A549 (cell line): ENCODE data around the gene PLEKHA7. TPM values are rescaled to one million over a fixed set of nuclear protein-coding genes. Genes with fewer than 3 reads are reported as not detected.

Experiments
- ATAC-seq, 2 experiments: fragments of 200-7000 bp in 1 of 2; fragments of >200 bp in 1 of 2; cut with Nextera tagmentation in 1 of 2; cut with Tn5 transposase in 1 of 2; 3 replicates each; pipeline versions ENCODE4 v1.8.0 to v1.9.1; 2018 to 2020; ENCODE audit warnings: mild to moderate bottlenecking in 1 of 2, moderate library complexity in 1 of 2
- CTCF ChIA-PET: fragments of 300-600 bp; sonication (Branson Sonifier 250); formaldehyde crosslinking; extraction: SDS; loops from one replicate; lab custom pipeline; 2021; ENCODE audit warnings: antibody characterized with exemption, inconsistent platforms; lab: Yijun Ruan, JAX
- POLR2A ChIA-PET: fragments of 350-600 bp; formaldehyde crosslinking; extraction: SDS; loops from one replicate; lab custom pipeline; 2021; ENCODE audit warnings: antibody characterized with exemption, inconsistent platforms; lab: Yijun Ruan, JAX
- DNase-seq, 2 experiments: peaks; one replicate each; pipeline versions ENCODE4 v3.0.0 to v3.0.0-alpha.2; 2011 to 2016; ENCODE audit warnings: low read depth in 1 of 2, low spot score in 1 of 2
- FAIRE-seq: peaks from 2 replicates; lab custom pipeline; 2011; peaks lifted over from hg19 to GRCh38; lab: Jason Lieb, UNC
- H3K27ac ChIP-seq, 2 experiments: fragments of >200 bp; sonication (Bioruptor Twin); formaldehyde crosslinking; 3 replicates each; pipeline ENCODE4 v1.5.1; 2016 to 2017
- H3K4me1 ChIP-seq: fragments of >200 bp; sonication (Bioruptor Twin); formaldehyde crosslinking; 3 replicates; pipeline ENCODE4 v1.6.1; 2016
- H3K4me2 ChIP-seq: fragments of >200 bp; sonication (Bioruptor Twin); formaldehyde crosslinking; 3 replicates; pipeline ENCODE4 v1.6.1; 2016
- H3K4me3 ChIP-seq: fragments of >200 bp; sonication (Bioruptor Twin); formaldehyde crosslinking; 3 replicates; pipeline ENCODE4 v1.5.1; 2016
- H3K9me3 ChIP-seq: fragments of >200 bp; sonication (Bioruptor Twin); formaldehyde crosslinking; 3 replicates; pipeline ENCODE4 v1.6.1; 2016
- ESRRA ChIP-seq: fragments of 150-350 bp; IDR thresholded peaks from 2 replicates; pipeline ENCODE4 v1.6.1; 2014; ENCODE audit warnings: mild to moderate bottlenecking, low read length, borderline replicate concordance
- FOSB ChIP-seq: fragments of 250-450 bp; sonication (Bioruptor Pico); IDR thresholded peaks from 2 replicates; pipeline ENCODE4 v1.5.0; 2020; ENCODE audit warnings: mild to moderate bottlenecking, moderate library complexity
- FOXS1 ChIP-seq: fragments of 250-450 bp; sonication (Bioruptor Pico); IDR thresholded peaks from 2 replicates; pipeline ENCODE4 v1.5.0; 2020; ENCODE audit warnings: mild to moderate bottlenecking, moderate library complexity
- HES2 ChIP-seq: fragments of >200 bp; sonication (Bioruptor Twin); formaldehyde crosslinking; IDR thresholded peaks from 2 replicates; pipeline ENCODE4 v1.6.1; 2016
- HOXA7 ChIP-seq: fragments of 250-450 bp; sonication (Bioruptor Pico); IDR thresholded peaks from 2 replicates; pipeline ENCODE4 v1.5.0; 2020; ENCODE audit warnings: mild to moderate bottlenecking, moderate library complexity
- HOXB13 ChIP-seq: fragments of 250-450 bp; sonication (Bioruptor Pico); IDR thresholded peaks from 2 replicates; pipeline ENCODE4 v1.5.0; 2020; ENCODE audit warnings: low read depth, mild to moderate bottlenecking, moderate library complexity
- JUNB ChIP-seq: fragments of >200 bp; sonication (Bioruptor Twin); formaldehyde crosslinking; IDR thresholded peaks from 2 replicates; pipeline ENCODE4 v1.6.1; 2016
- KDM1A ChIP-seq: fragments of 200-600 bp; sonication (generic); IDR thresholded peaks from 2 replicates; pipeline ENCODE4 v1.6.1; 2016; ENCODE audit warnings: low read depth, mild to moderate bottlenecking
- MAZ ChIP-seq: fragments of 150-350 bp; IDR thresholded peaks from 2 replicates; pipeline ENCODE4 v1.6.1; 2014; ENCODE audit warnings: antibody characterized with exemption, low read depth, low read length, borderline replicate concordance
- NPAS2 ChIP-seq: fragments of 250-450 bp; sonication (Bioruptor Pico); IDR thresholded peaks from 2 replicates; pipeline ENCODE4 v1.8.0; 2022; ENCODE audit warnings: mild to moderate bottlenecking, moderate library complexity, borderline replicate concordance
- NR3C1 ChIP-seq: fragments of >200 bp; sonication (Bioruptor Twin); formaldehyde crosslinking; IDR thresholded peaks from 3 replicates; pipeline ENCODE4 v1.6.1; 2017
- RARB ChIP-seq: fragments of 250-450 bp; sonication (Bioruptor Pico); IDR thresholded peaks from 2 replicates; pipeline ENCODE4 v1.8.0; 2021; ENCODE audit warnings: mild to moderate bottlenecking, moderate library complexity
- REST ChIP-seq: fragments of 200-600 bp; sonication (generic); IDR thresholded peaks from 2 replicates; pipeline ENCODE4 v1.6.1; 2016; ENCODE audit warnings: antibody characterized with exemption, mild to moderate bottlenecking, moderate library complexity
- ZNF302 ChIP-seq: fragments of 250-450 bp; sonication (Bioruptor Pico); IDR thresholded peaks from 2 replicates; pipeline ENCODE4 v1.9.0; 2021; ENCODE audit warnings: inconsistent platforms, mild to moderate bottlenecking, moderate library complexity
- ZSCAN20 ChIP-seq: fragments of 250-450 bp; sonication (Bioruptor Pico); IDR thresholded peaks from 2 replicates; pipeline ENCODE4 v1.8.0; 2022; ENCODE audit warnings: mild to moderate bottlenecking, moderate library complexity
- WGBS: methylation state at CpG from one replicate; pipeline ENCODE4 v1.1.6; 2017; ENCODE audit errors: missing lambda C conversion rate; 5-methylcytosine and 5-hydroxymethylcytosine counted together
- polyA plus RNA-seq, 4 experiments: library from polyadenylated mRNA; depleted of rRNA in 3 of 4; stranded (reverse); fragments of >200 nt; fragmentation: RNase III in 1 of 4; extraction: RNeasy Plus Mini Kit Qiagen cat#74134 plus additional on column Dnase treatment in 1 of 4; gene quantifications; 2 replicates in 3 of 4; 3 replicates in 1 of 4; pipeline ENCODE4 v1.2.3, GENCODE V29; 2011 to 2017
- TF ChIP-seq, protein P1 (sequence below): fragments of >200 bp; sonication (Bioruptor Twin); formaldehyde crosslinking; IDR thresholded peaks from 3 replicates; pipeline ENCODE4 v1.6.1; 2016
- TF ChIP-seq, protein P2 (sequence below): IDR thresholded peaks from 2 replicates; pipeline ENCODE4 v1.6.1; 2012
- TF ChIP-seq, protein P3 (sequence below): fragments of >200 bp; sonication (Bioruptor Twin); formaldehyde crosslinking; IDR thresholded peaks from 3 replicates; pipeline ENCODE4 v1.5.1; 2016

PLEKHA7 gene
- polyA plus RNA-seq, 2 of the 4 experiments (the other 2 are of a cell fraction) = 8.7 to 13.8 TPM

DNA sequence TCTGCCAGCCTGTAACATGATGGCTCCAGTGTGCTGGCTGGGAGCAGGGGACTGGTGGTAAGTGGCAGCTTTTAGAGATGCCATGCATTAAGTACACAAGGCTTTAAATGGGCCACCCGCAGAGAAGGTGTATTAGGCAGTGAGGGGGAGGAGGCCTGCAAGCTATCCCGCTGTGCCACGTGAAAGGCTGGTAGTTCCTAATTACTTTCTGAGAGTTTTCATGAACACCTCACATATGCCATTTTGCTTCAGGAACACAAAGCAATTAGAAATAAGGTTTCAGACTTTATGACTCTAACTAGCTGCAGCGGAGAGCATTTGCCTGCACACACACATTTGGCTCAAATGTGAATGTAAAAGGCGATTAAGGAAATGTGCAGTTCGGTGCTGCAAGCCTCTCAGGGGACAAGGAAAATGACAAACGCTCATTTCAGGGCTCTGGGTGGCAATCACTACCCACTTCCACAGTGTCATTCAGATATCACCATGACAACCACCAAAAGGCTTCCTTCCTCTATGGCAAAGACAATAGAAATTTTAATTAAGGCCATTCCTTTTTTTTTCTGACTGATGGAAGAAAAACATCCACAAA is 116.6 kb downstream of the PLEKHA7 start:
- Histone ChIP-seq H3K4me1 (peaks cover 5% of the 10 kb centered on the region), H3K4me2 (no peak overlapping the region), H3K27ac (no peak overlapping the region), H3K4me3 (no peak overlapping the region), H3K9me3 (no peaks in the 10 kb centered on the region)
- FAIRE-seq (no peak), DNase-seq (no peak), ATAC-seq (no peak)
- TF ChIP-seq RARB (CRISPR knock-in tag) (no peak), FOXS1 (CRISPR knock-in tag) (no peak), FOSB (CRISPR knock-in tag) (no peak), HOXA7 (CRISPR knock-in tag) (no peak), MAZ (no peak), ZSCAN20 (no peak), KDM1A (no peak), HES2 (no peak), HOXB13 (CRISPR knock-in tag) (no peak), REST (no peak), NR3C1 (no peak)
- TF ChIP-seq, protein P1, sequence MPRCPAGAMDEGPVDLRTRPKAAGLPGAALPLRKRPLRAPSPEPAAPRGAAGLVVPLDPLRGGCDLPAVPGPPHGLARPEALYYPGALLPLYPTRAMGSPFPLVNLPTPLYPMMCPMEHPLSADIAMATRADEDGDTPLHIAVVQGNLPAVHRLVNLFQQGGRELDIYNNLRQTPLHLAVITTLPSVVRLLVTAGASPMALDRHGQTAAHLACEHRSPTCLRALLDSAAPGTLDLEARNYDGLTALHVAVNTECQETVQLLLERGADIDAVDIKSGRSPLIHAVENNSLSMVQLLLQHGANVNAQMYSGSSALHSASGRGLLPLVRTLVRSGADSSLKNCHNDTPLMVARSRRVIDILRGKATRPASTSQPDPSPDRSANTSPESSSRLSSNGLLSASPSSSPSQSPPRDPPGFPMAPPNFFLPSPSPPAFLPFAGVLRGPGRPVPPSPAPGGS = no peak
- TF ChIP-seq, protein P2, sequence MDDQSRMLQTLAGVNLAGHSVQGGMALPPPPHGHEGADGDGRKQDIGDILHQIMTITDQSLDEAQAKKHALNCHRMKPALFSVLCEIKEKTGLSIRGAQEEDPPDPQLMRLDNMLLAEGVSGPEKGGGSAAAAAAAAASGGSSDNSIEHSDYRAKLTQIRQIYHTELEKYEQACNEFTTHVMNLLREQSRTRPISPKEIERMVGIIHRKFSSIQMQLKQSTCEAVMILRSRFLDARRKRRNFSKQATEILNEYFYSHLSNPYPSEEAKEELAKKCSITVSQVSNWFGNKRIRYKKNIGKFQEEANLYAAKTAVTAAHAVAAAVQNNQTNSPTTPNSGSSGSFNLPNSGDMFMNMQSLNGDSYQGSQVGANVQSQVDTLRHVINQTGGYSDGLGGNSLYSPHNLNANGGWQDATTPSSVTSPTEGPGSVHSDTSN = no peak
- TF ChIP-seq, protein P3, sequence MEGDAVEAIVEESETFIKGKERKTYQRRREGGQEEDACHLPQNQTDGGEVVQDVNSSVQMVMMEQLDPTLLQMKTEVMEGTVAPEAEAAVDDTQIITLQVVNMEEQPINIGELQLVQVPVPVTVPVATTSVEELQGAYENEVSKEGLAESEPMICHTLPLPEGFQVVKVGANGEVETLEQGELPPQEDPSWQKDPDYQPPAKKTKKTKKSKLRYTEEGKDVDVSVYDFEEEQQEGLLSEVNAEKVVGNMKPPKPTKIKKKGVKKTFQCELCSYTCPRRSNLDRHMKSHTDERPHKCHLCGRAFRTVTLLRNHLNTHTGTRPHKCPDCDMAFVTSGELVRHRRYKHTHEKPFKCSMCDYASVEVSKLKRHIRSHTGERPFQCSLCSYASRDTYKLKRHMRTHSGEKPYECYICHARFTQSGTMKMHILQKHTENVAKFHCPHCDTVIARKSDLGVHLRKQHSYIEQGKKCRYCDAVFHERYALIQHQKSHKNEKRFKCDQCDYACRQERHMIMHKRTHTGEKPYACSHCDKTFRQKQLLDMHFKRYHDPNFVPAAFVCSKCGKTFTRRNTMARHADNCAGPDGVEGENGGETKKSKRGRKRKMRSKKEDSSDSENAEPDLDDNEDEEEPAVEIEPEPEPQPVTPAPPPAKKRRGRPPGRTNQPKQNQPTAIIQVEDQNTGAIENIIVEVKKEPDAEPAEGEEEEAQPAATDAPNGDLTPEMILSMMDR = no peak
- 92% methylated on average over 7 of the region's 7 CpGs for WGBS
- ChIA-PET CTCF (no interaction called here), POLR2A (no interaction called here)

DNA sequence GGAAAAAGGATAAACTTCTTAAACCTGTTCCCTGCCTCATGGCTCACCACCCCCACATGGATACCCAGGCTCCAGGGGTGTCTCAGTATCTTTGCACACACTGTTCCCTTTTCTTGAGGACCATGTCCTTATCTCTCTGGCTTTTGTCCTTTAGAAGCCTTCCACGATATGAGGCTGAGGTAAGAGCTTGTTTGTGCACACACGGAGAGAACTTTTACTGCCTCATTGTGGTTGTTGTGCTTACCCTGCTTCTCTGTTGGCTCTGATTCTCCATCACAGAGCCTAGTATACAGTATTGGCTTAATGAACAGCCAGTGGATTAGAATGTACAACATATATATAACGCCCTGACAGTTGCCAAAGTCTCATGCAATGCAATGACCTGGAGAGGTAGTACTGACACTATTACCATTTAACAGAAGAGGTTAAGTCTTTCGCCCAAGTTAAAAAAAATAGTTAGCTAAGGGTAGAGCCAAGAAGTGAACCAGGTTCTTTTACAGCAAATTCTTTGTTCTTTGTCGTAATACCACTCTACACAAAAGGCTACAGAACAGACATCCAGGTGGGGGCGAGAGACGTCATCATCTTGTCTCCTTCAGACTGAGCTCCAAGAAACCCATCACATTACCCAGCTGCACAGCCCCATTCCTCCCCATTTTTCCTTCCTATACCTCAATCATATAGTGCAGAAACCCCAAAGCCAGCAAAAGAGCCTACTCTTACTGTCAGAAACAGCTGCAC is 117.3 kb downstream of the PLEKHA7 start:
- no peaks in the 10 kb centered on the region for H3K9me3 ChIP-seq
- FAIRE-seq (no peak), ATAC-seq (no peak), DNase-seq (no peak)
- H3K4me3 ChIP-seq = no peak overlapping the region
- WGBS = 74% methylated on average over 7 of the region's 7 CpGs
- no peak overlapping the region for H3K4me2 ChIP-seq
- CTCF ChIA-PET = interaction anchor here (1.1 kb wide), 1 partner anchor 15 kb away, joined by 5 read pairs; no protein-coding TSS in a partner anchor
- POLR2A ChIA-PET = no interaction called here
- H3K27ac ChIP-seq = no peak overlapping the region
- no peak for TF ChIP-seq ZNF302 (CRISPR knock-in tag)
- no peak for TF ChIP-seq HOXB13 (CRISPR knock-in tag)
- no peak for TF ChIP-seq NPAS2
- TF ChIP-seq, protein P2 = no peak
- TF ChIP-seq KDM1A = no peak
- TF ChIP-seq ESRRA = no peak
- no peak for TF ChIP-seq JUNB
- no peaks in the 10 kb centered on the region for H3K4me1 ChIP-seq
